MM.1S (cell line): Measurements from ENCODE around the gene SLCO1B3.

Source experiments
- DNase-seq: peaks from one replicate; pipeline ENCODE4 v3.0.0-alpha.2; 2015
- H2AFZ ChIP-seq: fragments of 300-600 bp; sonication (generic); 2 replicates; pipeline ENCODE4 v1.6.0; 2016; ENCODE audit warnings: antibody characterized with exemption, low read length
- H3F3A ChIP-seq: fragments of 300-600 bp; sonication (generic); 2 replicates; pipeline ENCODE4 v1.6.1; 2016; ENCODE audit warnings: mild to moderate bottlenecking, antibody characterized with exemption, low read length, moderate library complexity, mixed read lengths; ENCODE audit not compliant: insufficient read depth
- H3K27ac ChIP-seq: fragments of 300-600 bp; sonication (generic); 2 replicates; pipeline ENCODE4 v1.5.1; 2016; ENCODE audit warnings: mild to moderate bottlenecking, low read length
- H3K27me3 ChIP-seq: fragments of 300-600 bp; sonication (generic); replicated peaks from 2 replicates; pipeline ENCODE4 v1.6.0; 2016; ENCODE audit warnings: low read length; ENCODE audit not compliant: insufficient read depth
- H3K36me3 ChIP-seq: fragments of 300-600 bp; sonication (generic); replicated peaks from 2 replicates; pipeline ENCODE4 v1.6.1; 2016; ENCODE audit warnings: mild to moderate bottlenecking, low read length, mixed read lengths; ENCODE audit not compliant: insufficient read depth
- H3K4me1 ChIP-seq: fragments of 300-600 bp; sonication (generic); 2 replicates; pipeline ENCODE4 v1.6.1; 2016; ENCODE audit warnings: low read length, mixed read lengths
- H3K4me2 ChIP-seq: fragments of 300-600 bp; sonication (generic); 2 replicates; pipeline ENCODE4 v1.6.0; 2016; ENCODE audit warnings: low read depth, low read length
- H3K4me3 ChIP-seq: fragments of 300-600 bp; sonication (generic); 2 replicates; pipeline ENCODE4 v1.5.1; 2016; ENCODE audit warnings: low read length, mixed read lengths
- H3K79me2 ChIP-seq: fragments of 300-600 bp; sonication (generic); 2 replicates; pipeline ENCODE4 v1.6.1; 2016; ENCODE audit warnings: mixed run types, low read length, mixed read lengths
- H3K9ac ChIP-seq: fragments of 300-600 bp; sonication (generic); 2 replicates; pipeline ENCODE4 v1.6.1; 2016; ENCODE audit warnings: low read length, mixed read lengths
- H3K9me2 ChIP-seq: fragments of 300-600 bp; sonication (generic); replicated peaks from 2 replicates; pipeline ENCODE4 v1.6.1; 2016; ENCODE audit warnings: mild to moderate bottlenecking, low read length, mixed read lengths; ENCODE audit not compliant: insufficient read depth
- H3K9me3 ChIP-seq: fragments of 300-600 bp; sonication (generic); replicated peaks from 2 replicates; pipeline ENCODE4 v1.6.1; 2016; ENCODE audit warnings: mild to moderate bottlenecking, low read length, mixed read lengths; ENCODE audit not compliant: insufficient read depth
- H4K20me1 ChIP-seq: fragments of 300-600 bp; sonication (generic); 2 replicates; pipeline ENCODE4 v1.6.1; 2016; ENCODE audit warnings: mild to moderate bottlenecking, low read length, moderate library complexity, mixed read lengths; ENCODE audit not compliant: insufficient read depth
- CTCF ChIP-seq: fragments of 300-600 bp; sonication (generic); IDR thresholded peaks from 2 replicates; pipeline ENCODE4 v1.5.1; 2016; ENCODE audit warnings: antibody characterized with exemption, low read length, mixed read lengths
- EZH2 ChIP-seq: fragments of 300-600 bp; sonication (generic); optimal IDR thresholded peaks from 2 replicates; pipeline ENCODE3; 2017; ENCODE audit warnings: low read depth, mild to moderate bottlenecking, antibody characterized with exemption, low read length, mixed read lengths
- EZH2phosphoT487 ChIP-seq: fragments of 300-600 bp; sonication (generic); IDR thresholded peaks from 2 replicates; pipeline ENCODE4 v1.6.1; 2018; ENCODE audit warnings: antibody characterized with exemption, low read length

The SLCO1B3 gene

GRCh38 chr12:20917269-20917668 is 106.8 kb downstream of the SLCO1B3 start:
- Histone ChIP-seq H3K9me2 (no peaks in the 10 kb centered on the region), H3K27ac (no peak overlapping the region), H3F3A (no peaks in the 10 kb centered on the region), H3K36me3 (no peaks in the 10 kb centered on the region), H3K4me3 (no peak overlapping the region), H4K20me1 (no peaks in the 10 kb centered on the region), H3K4me1 (no peaks in the 10 kb centered on the region), H3K4me2 (no peak overlapping the region), H3K9me3 (no peaks in the 10 kb centered on the region), H3K27me3 (no peaks in the 10 kb centered on the region), H2AFZ (no peak overlapping the region), H3K9ac (no peak overlapping the region), H3K79me2 (no peaks in the 10 kb centered on the region)
- TF ChIP-seq EZH2 (no peak), EZH2phosphoT487 (no peak), CTCF (no peak)
- DNase-seq = no peak

GRCh38 chr12:20917819-20918218 is 107.3 kb downstream of the SLCO1B3 start:
- Histone ChIP-seq H3K4me2 (no peak overlapping the region), H3K79me2 (no peaks in the 10 kb centered on the region), H3F3A (no peaks in the 10 kb centered on the region), H2AFZ (no peak overlapping the region), H3K27ac (no peak overlapping the region), H3K9me3 (no peaks in the 10 kb centered on the region), H3K9ac (no peak overlapping the region), H3K4me3 (no peak overlapping the region), H3K36me3 (no peaks in the 10 kb centered on the region), H3K27me3 (no peaks in the 10 kb centered on the region), H3K4me1 (no peaks in the 10 kb centered on the region), H4K20me1 (no peaks in the 10 kb centered on the region), H3K9me2 (no peaks in the 10 kb centered on the region)
- no peak for DNase-seq
- TF ChIP-seq EZH2 = no peak
- TF ChIP-seq CTCF = no peak
- no peak for TF ChIP-seq EZH2phosphoT487

GRCh38 chr12:20931894-20932293 is 121.4 kb downstream of the SLCO1B3 start:
- Histone ChIP-seq H3K27ac (no peak overlapping the region), H3K4me1 (no peaks in the 10 kb centered on the region), H3K9ac (no peak overlapping the region), H2AFZ (no peak overlapping the region), H3K27me3 (no peaks in the 10 kb centered on the region), H3K36me3 (no peaks in the 10 kb centered on the region), H3K4me2 (no peak overlapping the region), H3K9me3 (no peaks in the 10 kb centered on the region), H3K79me2 (no peaks in the 10 kb centered on the region), H3K9me2 (no peaks in the 10 kb centered on the region), H4K20me1 (no peaks in the 10 kb centered on the region), H3K4me3 (no peak overlapping the region), H3F3A (no peaks in the 10 kb centered on the region)
- TF ChIP-seq EZH2 = no peak
- no peak for TF ChIP-seq EZH2phosphoT487
- no peak for TF ChIP-seq CTCF
- DNase-seq = no peak
